DND-41 (cell line): ENCODE results near the gene MKS1.

Experiments used
- CTCF ChIP-seq: IDR thresholded peaks from 2 replicates; pipeline ENCODE4 v1.5.1; 2012; ENCODE audit warnings: borderline replicate concordance, low read length, moderate library complexity, mild to moderate bottlenecking; ENCODE audit not compliant: poor library complexity, severe bottlenecking; ENCODE audit errors: extremely low read depth
- EZH2 ChIP-seq: IDR thresholded peaks from 3 replicates; pipeline ENCODE4 v1.6.1; 2012; ENCODE audit warnings: borderline replicate concordance, low read depth, mild to moderate bottlenecking, moderate library complexity, low read length, inconsistent platforms; ENCODE audit not compliant: severe bottlenecking

- TF ChIP-seq CTCF (no peak), EZH2 (no peak)
These were observed 10.7 kb downstream of the MKS1 start for GRCh38 chr17:58208344-58208743.
